ENCODE data around the gene EXOC3L2.
"Not testable (repeated sequence)": the region's sequence is repeated elsewhere in the genome, so short reads cannot be mapped to it uniquely, and the experiment has no call there.

Gene EXOC3L2
- long read RNA-seq, donor 1, partial matches to known transcripts, result 0 of 1 reads
- long read RNA-seq, donor 1, other reads (novel, unspliced or antisense), result 0 of 1 reads
- long read RNA-seq, donor 2, result 0 reads
- long read RNA-seq, donor 3, result 0 reads
- long read RNA-seq, donor 4, result 0 reads
- long read RNA-seq, donor 5, transcript EXOC3L2-202 (12 exons, 2,964 nt), result major isoform, 5 of 6 reads
- long read RNA-seq, donor 5, partial matches to known transcripts, result 0 of 6 reads
- long read RNA-seq, donor 5, other reads (novel, unspliced or antisense), result 0 of 6 reads
- long read RNA-seq, donor 6, result 0 reads
- long read RNA-seq, donor 7, partial matches to known transcripts, result 0 of 3 reads
- long read RNA-seq, donor 7, other reads (novel, unspliced or antisense), result 0 of 3 reads
- long read RNA-seq, donor 8, transcript EXOC3L2-202 (12 exons, 2,964 nt), result major isoform, 6 of 6 reads
- long read RNA-seq, donor 8, partial matches to known transcripts, result 0 of 6 reads
- long read RNA-seq, donor 8, other reads (novel, unspliced or antisense), result 0 of 6 reads

DNA sequence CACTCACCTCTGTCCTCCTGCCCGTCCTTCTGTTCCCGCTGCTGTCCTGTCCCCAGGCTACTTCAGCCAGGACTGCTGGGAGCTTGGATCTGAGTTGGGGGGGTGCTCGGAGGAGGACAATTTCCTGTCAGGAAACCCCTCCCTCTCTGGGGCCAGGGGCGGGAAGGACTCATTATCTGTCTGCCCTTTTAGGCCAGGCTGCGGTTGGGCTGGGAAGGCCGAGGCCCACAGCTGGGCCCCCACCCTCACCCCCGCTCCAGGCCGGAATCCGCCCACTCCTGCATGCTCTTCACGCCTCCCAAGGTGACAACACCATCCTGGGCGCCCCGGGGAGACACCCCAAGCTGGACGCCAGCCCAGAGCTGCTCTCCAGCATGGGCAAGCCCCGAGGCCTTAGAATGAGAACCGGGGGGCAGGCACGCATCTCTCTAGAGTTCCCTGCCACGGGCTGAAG, at the start of gene EXOC3L2:
EXOC3L2 (minus strand) TSS at position 74 of the 454 bp plus-strand sequence. CDS start 6,362 bp downstream, outside the sequence.
- no peak for DNase-seq

DNA sequence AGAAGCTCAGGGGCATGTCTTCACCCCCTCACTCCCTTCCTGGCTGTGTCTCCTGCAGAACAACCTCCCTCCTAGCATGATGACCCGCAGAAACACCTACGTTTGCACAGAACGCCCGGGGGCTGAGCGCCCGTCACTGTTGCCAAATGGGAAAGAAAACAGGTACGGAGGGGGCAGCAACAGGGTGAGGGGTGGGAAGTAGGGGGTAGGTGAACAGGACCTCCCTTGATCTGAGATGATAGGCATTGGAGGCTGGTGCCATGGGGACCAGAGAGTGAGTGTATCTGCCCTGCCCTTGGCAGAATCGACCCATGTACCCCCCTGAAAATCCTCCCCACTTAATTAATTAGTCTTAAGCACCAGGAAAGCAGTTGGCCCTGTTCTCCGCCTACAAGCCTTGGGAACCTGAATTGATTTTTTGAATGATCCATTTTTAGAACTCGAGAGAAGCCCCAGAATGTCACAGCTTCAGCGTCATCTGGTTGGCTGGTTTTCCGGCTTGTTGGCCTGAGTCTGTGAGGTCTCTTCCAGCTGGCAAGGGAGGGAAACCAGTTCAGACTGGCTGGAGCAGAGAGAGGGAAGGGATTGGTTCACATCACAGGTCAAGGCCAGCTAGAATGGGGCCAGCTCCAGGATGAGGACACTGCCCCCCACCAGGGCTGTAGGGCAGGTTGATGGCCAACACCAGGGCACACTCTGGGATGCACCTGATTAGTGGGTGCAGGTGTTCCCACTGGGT, 49.3 kb upstream of the EXOC3L2 start:
- DNase-seq, result no peak

DNA sequence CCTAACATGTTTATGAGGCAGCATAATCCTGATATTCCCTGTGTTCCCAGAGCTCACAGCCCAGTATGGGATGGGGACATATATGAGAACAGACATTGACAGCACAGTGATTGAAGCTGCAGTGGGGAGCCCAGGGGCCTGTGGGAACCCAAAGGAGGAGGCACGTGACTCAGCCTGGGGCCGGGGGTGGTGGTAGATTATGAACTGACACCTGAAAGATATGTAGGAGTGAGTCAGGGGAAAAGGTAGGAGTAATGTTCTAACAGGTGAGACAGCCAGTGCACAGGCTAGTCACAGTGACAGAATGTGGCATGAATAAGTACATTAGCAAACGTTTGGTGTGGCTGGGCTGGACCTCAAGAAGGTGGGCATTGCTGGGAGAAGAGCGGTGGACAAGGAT, 48.5 kb upstream of the EXOC3L2 start:
- DNase-seq, result no peak

DNA sequence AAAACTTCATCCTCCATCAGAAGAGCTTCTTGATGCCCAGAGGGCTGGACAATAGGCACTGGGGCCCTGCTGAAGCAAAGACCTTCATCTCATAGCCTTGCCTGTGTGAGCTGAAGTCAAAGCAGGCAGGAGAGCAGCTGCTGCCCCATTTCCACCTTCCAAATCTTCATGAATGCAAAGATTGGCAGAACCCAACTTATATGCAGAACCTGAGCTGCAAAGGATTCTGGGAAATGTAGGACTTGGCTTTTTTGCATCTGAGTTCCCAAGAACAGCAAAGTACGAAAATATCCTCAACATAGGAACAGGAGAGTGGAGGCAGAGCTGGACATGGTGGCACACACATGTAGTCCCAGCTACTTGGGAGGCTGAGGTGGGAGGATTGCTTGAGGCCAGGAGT, 46.6 kb upstream of the EXOC3L2 start:
- DNase-seq, result no peak

DNA sequence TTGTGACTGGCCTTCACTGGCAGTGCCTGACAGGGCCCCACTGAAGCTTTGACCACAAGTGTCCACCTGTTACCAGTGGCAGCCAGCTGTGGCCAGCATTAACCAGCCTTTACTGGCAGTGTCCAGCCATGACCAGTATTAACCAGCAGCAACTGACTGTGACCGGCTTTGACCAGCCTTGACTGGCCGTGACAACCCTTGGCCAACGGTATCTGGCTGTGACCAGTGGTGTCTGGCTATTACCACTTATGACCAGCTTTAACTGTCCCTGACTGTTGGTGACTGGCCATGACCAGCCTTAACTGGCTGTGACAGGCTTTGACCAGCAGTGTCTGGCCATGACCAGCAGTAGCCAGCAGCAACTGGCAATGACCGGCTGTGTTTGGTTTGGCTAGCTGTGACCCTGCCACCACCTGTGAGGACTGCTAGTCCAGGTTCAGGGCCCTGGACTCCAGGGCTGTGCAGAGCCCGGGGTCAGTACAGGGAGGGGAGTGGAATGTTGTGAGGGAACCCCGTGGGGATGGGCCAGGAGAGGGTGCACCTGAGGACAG, 45.2 kb upstream of the EXOC3L2 start:
- DNase-seq, result no peak

DNA sequence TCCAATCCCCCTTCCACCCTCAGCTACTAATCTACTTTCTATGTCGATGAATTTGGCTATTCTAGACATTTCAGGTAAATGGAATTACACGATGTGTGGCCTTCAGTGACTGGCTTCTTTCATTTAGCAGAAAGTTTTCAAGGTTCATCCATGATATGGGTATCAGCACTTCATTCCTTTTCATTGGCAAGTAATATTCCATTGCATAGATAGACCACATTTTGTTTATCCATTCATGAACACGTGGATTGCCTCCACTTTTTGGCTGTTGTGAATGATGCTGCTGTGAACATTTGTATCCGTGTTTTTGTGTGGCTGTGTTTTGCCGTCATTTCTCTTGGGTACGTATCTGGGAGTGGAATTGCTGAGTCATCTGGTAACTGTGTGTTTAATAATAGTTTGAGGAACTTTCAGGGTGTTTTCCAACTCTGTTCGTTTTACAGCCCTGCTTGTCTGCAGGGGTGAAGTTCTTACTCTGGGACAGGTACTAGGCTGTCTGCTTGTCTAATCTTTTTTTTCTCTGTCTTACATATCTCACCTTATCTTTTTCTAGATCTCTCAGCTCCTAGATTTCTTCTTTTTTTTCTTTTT, 38.3 kb upstream of the EXOC3L2 start:
- DNase-seq, result no peak

DNA sequence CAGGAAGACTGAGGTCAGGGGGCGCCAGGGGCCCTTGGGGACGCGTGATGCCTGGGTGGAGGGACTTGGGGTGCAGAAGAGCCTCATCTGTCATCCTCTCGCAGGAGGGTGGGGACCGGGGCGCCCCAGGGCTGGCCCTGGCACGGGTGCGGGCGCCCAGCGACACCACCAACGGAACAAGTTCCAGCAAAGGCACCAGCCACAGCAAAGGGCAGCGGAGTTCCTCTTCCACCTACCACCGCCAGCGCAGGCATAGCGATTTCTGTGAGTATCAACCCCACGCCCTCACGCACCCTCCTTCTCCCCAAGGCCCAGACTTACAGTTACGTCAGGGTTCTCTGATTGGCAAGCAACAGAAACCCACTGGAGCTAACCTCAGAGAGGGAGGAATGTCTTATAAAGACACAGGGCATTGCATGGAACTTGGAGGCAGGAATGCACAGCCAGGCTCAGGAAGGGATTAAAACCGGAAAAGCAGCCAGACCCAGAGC, 35.3 kb upstream of the EXOC3L2 start:
- DNase-seq, result no peak

DNA sequence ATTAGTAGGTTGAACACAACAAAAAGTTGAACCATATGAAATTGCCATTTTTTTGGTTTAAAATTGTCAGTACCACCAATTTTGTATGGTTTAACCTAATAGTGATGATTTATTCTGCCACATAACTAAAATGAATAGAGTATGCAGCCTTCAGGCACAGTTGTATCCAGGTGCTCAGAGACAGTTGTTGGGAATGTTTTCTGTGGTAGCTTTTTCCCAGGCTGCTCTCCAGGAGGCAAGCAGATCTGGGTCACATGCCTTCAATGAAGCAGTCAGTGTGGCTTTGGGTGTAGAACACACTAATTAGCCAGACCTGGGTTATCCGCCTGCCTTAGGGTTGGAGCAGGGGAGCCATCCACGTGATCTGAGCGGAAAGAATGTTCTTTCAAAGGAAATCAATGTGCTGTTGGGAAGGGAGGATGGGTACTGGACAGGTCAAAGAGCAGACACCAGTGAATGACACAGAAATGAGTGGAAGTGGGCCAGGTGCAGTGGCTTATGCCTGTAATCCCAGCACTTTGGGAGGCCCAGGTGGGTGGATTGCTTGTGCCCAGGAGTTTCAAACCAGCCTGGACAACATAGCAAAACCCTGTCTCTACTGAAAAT, 34.5 kb upstream of the EXOC3L2 start:
- DNase-seq, result no peak

DNA sequence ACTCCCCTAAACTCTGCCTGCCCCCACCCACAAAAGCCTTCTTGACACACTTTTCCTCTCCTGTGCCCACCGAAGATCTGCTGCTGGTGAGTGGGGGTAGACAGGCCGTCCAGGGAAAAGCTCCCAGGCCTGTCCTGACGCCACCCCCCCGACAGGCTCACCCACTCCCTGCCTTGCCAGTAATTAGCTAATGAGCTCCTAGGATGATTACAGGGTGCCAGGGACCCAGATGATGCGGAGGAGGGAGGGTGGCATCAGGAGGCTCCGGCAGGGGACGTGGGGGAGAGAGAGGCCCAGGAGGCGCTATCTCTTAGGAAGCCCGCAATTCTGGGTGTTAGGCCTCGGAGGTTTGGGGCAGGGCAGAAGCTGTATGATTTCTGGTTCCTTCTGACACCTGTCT, 32.9 kb upstream of the EXOC3L2 start:
- DNase-seq, result no peak

DNA sequence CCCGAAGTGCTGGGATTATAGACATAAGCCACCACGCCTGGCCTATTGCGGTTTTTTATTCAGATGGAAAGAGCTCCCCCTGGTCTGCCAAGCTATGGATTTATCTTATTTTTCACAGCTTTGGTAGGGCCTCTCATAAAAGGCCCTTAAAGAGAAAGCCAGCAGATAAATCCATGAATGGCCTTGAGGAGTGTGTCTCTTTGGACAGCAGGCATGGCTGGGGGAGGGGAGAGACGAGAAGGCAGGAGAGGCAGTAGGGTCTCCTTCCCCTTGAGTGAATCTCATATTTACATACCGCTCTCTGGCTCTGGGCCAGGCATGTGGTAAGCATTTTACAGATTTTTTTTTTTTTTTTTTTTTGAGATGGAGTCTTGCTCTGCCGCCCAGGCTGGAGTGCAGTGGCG, 31.1 kb upstream of the EXOC3L2 start:
- no peak for DNase-seq

DNA sequence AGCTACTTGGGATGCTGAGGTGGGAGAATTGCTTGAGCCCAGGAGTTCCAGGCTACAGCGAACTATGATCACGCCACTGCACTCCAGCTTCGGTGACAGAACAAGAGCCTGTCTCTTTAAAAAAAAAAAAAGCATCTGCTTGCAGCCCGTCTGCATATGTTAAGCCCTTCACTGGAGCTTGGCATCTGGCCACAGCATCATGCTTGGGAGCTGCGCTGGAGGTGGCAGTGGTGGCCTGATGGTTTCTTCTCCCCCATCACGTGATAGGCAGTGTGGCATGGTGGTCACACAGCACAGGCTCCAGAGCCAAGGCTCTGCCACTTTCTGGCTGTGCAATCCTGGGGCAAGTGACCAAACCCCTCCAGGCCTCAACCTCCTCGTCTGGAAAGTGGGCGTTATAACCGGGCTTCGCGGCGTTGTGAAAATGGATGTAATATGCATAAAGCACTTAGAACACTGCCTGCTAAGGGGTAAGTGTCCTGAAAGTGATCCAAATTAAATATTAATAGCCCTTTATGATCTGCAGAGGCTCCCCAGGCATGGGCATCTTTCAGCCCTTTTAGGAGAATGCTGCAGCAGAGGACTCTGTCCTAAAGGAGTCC, 30.3 kb upstream of the EXOC3L2 start:
- no peak for DNase-seq

DNA sequence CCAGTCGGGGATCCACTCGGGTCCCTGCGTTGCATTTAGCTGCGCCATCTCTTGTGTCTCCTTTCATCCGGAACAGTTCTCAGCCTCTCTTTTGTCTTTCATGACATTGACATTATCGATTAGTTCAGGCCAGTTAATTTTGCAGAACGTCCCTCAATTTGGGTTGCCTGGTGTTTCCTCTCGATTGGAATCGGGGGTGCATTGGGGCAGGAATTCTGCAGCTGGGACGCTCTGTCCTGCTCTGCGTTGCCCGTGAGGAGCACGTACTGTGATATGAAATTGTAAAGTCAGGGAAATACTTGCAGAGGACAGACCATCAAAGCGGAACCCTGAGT, 28.3 kb upstream of the EXOC3L2 start:
- no peak for DNase-seq

DNA sequence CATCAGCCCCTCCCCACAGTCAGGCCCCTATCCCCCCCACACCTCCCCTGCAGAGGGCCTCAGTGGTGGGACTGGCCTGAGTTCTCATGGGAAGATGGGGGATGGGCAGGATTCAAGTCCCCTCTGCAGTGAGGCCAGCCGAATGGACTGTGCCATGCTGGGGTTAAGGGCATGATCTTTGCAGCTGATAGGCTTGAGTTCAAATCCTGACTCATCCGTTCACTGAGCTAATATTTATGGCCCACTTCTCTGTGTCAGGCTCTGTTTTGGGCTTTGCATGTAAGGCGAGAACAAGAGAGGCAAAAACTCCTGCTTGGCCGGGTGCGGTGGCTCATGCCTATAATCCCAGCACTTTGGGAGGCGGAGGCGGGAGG, 26.5 kb upstream of the EXOC3L2 start:
- DNase-seq, result no peak

DNA sequence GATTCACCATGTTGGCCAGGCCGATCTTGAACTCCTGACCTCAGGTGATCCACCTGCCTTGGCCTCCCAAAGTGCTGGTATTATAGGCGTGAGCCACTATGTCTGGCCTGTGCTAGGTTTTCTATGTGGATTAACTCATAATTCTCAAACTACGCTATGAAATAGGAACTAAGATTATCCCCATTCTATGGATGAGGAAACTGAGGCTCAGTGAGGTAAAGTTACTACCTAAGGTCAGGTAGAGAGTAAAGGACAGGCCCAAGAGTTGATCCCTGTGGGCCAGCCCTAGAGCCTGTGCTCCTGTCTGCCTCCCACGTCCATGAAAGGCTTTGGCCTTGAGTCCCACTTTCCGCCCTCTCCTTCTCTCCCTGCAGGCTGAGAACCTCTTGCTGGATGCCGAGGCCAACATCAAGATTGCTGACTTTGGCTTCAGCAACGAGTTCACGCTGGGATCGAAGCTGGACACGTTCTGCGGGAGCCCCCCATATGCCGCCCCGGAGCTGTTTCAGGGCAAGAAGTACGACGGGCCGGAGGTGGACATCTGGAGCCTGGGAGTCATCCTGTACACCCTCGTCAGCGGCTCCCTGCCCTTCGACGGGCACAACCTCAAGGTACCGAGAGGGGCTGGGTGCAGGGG, 26.0 kb upstream of the EXOC3L2 start:
- DNase-seq, result no peak

DNA sequence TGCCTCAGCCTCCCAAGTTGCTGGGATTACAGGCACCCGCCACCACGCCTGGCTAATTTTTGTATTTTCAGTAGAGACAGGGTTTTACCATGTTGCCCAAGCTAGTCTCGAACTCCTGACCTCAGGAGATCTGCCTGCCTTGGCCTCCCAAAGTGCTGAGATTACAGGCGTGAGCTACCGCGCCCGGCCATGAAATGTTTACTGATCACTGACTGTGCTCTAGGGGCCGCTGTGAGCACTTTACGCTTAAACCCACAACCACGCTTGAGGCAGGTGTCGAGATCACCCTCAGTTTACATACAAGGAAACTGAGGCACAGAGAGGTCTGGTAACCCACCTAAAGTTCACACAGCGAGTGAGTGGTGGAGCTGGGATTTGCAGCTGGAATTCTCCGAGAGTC, 24.7 kb upstream of the EXOC3L2 start:
- DNase-seq, result not testable (repeated sequence)

DNA sequence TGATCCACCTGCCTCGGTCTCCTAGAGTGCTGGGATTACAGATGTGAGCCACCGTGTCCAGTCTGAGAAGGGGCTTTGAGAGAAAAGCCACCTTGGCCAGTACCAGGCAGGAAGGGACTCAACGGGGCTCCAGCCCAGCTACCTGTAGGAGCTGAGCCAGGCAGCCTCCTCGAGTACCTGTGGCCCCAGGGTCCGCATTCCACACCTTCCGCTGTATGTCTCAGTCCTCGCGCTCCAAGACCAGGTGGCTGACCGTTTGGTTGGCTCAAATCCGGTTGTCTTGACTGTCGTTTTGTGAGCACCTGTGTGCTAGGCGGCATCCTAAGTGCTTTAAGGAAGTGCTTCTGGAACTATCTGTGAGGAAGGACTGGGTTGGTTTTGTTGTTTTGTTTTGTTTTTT, 22.1 kb upstream of the EXOC3L2 start:
- no peak for DNase-seq

DNA sequence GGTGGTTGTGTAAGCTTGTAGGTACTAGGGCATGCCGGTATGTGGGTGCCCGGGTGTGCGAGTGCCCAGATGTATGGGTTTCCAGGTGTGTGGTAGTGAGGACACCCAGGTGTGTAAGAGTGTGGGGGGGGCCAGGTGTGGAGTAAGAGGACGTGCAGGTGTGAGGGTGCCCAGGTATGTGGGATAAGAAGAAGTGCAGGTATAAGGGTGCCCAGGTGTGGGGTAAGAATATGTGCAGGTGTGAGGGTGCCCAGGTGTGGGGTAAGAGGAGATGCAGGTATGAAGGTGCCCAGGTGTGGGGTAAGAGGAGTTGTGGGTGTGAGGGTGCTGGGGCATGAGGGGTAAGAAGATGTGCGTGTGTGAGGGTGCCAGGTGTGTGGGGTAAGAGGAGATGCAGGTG, 20.2 kb upstream of the EXOC3L2 start:
- no peak for DNase-seq

DNA sequence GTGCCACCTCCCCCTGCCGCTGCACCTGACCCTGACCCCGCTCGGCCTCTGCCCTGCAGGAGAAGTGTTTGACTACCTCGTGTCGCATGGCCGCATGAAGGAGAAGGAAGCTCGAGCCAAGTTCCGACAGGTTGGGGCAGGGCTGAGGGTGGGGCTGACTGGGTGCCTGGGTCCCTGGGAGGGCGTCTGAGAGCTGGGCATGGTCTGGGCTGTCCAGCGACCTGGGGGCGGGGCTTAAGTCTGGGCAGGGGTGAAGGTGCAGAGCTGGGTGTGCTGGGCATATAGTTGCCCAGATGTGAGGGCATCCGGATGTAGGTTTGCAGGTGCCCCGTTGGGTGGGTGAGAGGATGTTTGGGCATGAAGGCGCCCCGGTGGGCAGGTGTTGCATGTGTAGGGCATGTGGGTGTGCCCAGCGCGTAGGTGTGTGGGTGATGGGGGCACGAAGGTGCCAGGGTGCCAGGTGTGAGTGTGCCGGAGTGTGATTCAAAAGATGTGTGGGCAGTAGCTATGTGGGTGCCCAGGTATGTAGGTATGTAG, 19.6 kb upstream of the EXOC3L2 start:
- no peak for DNase-seq

DNA sequence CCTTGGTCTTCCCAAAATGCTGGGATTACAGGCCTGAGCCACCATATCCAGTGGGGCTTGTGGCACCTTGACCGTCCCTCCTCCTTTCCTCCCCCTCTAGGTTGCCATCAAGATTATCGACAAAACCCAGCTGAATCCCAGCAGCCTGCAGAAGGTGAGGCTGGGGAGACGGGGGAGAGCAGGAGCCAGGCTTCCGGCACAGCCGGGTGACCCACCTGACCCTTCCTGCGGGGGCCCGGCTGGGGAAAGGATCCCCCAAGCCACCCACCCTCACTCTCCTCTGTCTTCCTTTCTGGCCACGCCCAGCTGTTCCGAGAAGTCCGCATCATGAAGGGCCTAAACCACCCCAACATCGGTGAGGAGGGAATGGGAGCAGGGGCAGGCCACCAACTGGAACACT, 17.8 kb upstream of the EXOC3L2 start:
- no peak for DNase-seq

DNA sequence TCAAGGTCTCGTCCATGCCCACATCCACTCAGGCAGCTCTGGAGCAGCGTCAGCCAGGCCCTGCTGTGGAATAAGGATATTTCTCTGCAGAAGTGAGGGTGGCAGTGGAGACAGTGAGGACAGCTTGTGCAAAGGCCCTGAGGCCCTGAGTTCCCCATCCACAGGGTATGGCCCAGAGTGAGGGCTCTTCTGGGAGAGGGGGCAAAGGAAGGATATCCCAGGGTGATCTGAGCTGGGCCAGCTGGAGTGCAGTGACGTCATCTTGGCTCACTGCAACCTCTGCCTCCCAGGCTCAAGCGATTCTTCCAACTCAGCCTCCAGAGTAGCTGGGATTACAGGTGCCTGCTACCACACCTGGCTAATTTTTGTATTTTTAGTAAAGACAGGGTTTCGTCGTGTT, 17.4 kb upstream of the EXOC3L2 start:
- no peak for DNase-seq

DNA sequence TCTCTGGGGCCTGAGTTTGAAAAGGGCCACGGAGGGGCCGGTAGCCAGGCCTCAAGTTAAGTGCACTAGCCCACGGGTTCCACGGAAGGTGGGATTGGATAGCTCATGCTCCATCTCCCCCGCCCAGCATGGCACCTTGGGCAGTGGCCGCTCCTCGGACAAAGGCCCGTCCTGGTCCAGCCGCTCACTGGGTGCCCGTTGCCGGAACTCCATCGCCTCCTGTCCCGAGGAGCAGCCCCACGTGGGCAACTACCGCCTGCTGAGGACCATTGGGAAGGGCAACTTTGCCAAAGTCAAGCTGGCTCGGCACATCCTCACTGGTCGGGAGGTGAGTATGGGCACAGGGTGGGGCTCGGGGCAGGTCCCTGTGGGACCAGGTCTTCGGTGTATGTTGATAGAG, 13.7 kb upstream of the EXOC3L2 start:
- DNase-seq, result no peak

All from right kidney (tissue), 9 donors.